NCI-H82 (cell line): ENCODE data around the gene GABRA6.
"Not testable (repeated sequence)": the region's sequence is repeated elsewhere in the genome, so short reads cannot be mapped to it uniquely, and the experiment has no call there.

Source experiments
- DNase-seq: peaks from one replicate; lab custom pipeline; 2025; lab: John Stamatoyannopoulos, UW

The GABRA6 gene

GRCh38 chr5:161685461-161685860 is at the start of gene GABRA6:
GABRA6 (plus strand) TSS chr5:161685721; CDS start chr5:161685990, 269 bp downstream.
- DNase-seq, result peak; percentile 4

- DNase-seq, result no peak
These were observed 47.9 kb upstream of the GABRA6 start for GRCh38 chr5:161637591-161637990.

GRCh38 chr5:161641444-161641843 is 44.1 kb upstream of the GABRA6 start:
- no peak for DNase-seq

- no peak for DNase-seq
These were observed 40.3 kb upstream of the GABRA6 start for GRCh38 chr5:161645264-161645663.

- not testable (repeated sequence) for DNase-seq
These were observed 33.6 kb upstream of the GABRA6 start for GRCh38 chr5:161651926-161652325.

- no peak for DNase-seq
These were observed 24.7 kb upstream of the GABRA6 start for GRCh38 chr5:161660806-161661205.

GRCh38 chr5:161663431-161663830 is 22.1 kb upstream of the GABRA6 start:
- no peak for DNase-seq

- DNase-seq, result peak; percentile 33
These were observed 9.4 kb upstream of the GABRA6 start for GRCh38 chr5:161676103-161676502.

- DNase-seq, result no peak
These were observed 628 bp downstream of the GABRA6 start for GRCh38 chr5:161686149-161686548.

GRCh38 chr5:161686881-161687280 is 1.4 kb downstream of the GABRA6 start:
- no peak for DNase-seq

- no peak for DNase-seq
These were observed 1.8 kb downstream of the GABRA6 start for GRCh38 chr5:161687316-161687715.

- DNase-seq, result no peak
These were observed 6.4 kb downstream of the GABRA6 start for GRCh38 chr5:161691911-161692310.

GRCh38 chr5:161697001-161697400 is 11.5 kb downstream of the GABRA6 start:
- DNase-seq, result no peak

- no peak for DNase-seq
These were observed 14.5 kb downstream of the GABRA6 start for GRCh38 chr5:161700065-161700464.

GRCh38 chr5:161703528-161703927 is 18.0 kb downstream of the GABRA6 start:
- DNase-seq, result no peak

- no peak for DNase-seq
These were observed 21.9 kb downstream of the GABRA6 start for GRCh38 chr5:161707382-161707781.

- no peak for DNase-seq
These were observed 23.7 kb downstream of the GABRA6 start for GRCh38 chr5:161709239-161709638.

GRCh38 chr5:161713042-161713441 is 27.5 kb downstream of the GABRA6 start:
- DNase-seq, result no peak

- no peak for DNase-seq
These were observed 33.6 kb downstream of the GABRA6 start for GRCh38 chr5:161719157-161719556.

GRCh38 chr5:161720460-161720859 is 34.9 kb downstream of the GABRA6 start:
- no peak for DNase-seq

GRCh38 chr5:161734741-161735140 is 49.2 kb downstream of the GABRA6 start:
- DNase-seq, result no peak

- DNase-seq, result no peak
These were observed 54.9 kb downstream of the GABRA6 start for GRCh38 chr5:161740433-161740832.

- DNase-seq, result no peak
These were observed 58.8 kb downstream of the GABRA6 start for GRCh38 chr5:161744276-161744675.

GRCh38 chr5:161745392-161745791 is 59.9 kb downstream of the GABRA6 start:
- DNase-seq, result no peak

GRCh38 chr5:161751265-161751664 is 65.7 kb downstream of the GABRA6 start:
- no peak for DNase-seq
